Measurements from ENCODE around the gene TBC1D14. TPM values are rescaled to one million over a fixed set of nuclear protein-coding genes. Genes with fewer than 3 reads are reported as not detected.

The TBC1D14 gene
- total RNA-seq, 2 donors from 2014 or later: 42.3 to 43.5 TPM

DNA sequence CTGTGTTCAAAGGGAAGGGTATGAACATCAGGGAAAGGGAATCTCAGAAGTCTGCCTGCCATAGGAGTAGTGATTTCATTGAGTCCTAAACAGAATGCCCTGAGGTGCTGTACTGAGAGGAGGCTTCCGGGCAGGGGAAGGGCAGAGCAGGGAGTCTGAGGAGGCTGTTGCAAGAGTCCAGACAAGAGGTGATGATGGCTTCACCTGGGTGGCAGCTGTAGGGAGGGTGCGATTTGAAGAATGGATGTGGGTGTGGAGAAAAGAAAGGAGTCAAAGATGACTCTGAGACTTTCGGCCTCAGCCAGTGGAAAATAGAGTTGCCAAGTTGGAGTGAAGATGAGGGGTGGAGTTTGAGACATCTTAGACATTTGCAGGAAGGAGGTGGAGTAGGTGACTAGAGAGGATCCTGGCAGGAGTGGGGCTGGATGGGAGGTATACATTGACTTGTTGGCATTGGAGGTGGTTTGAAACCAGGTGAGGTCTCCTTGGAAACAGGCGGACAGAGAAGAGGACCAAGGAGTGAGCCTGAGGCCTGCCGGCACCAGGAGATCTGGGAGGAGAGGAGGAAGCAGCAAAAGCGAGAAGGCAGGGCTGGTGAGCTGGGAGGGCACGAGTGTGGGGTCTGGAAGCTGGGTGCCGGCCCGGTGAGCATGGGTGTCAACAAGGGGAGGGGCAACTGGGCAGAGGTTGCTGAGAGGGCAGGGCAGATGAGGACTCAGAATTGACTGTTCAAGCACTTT lies 24.2 kb downstream of the TBC1D14 start:
- no peak overlapping the region for H3K4me3 ChIP-seq (ENCODE audit: low read length)
- no peak overlapping the region for H3K27ac Mint-ChIP-seq
- no peaks in the 10 kb centered on the region for H3K4me1 ChIP-seq (ENCODE audit: control insufficient read depth, insufficient read depth, low read length)
- WGBS, 2 experiments (ENCODE audit: insufficient coverage in 1 of 2, insufficient read length in 1 of 2): 91 to 93% methylated on average over 8 to 9 of the region's 9 CpGs
- no peaks in the 10 kb centered on the region for H3K36me3 ChIP-seq (ENCODE audit: control insufficient read depth, insufficient read depth, low read length)
- H3K4me3 Mint-ChIP-seq: no peak overlapping the region
- H3K9me3 ChIP-seq (ENCODE audit: control insufficient read depth, low read length): no peaks in the 10 kb centered on the region
- TF ChIP-seq, protein P1, sequence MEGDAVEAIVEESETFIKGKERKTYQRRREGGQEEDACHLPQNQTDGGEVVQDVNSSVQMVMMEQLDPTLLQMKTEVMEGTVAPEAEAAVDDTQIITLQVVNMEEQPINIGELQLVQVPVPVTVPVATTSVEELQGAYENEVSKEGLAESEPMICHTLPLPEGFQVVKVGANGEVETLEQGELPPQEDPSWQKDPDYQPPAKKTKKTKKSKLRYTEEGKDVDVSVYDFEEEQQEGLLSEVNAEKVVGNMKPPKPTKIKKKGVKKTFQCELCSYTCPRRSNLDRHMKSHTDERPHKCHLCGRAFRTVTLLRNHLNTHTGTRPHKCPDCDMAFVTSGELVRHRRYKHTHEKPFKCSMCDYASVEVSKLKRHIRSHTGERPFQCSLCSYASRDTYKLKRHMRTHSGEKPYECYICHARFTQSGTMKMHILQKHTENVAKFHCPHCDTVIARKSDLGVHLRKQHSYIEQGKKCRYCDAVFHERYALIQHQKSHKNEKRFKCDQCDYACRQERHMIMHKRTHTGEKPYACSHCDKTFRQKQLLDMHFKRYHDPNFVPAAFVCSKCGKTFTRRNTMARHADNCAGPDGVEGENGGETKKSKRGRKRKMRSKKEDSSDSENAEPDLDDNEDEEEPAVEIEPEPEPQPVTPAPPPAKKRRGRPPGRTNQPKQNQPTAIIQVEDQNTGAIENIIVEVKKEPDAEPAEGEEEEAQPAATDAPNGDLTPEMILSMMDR (conservative IDR thresholded peaks at IDR 0.05): no peak
- H3K27ac ChIP-seq (ENCODE audit: low read depth, low read length): no peak overlapping the region
- no peaks in the 10 kb centered on the region for H3K27me3 Mint-ChIP-seq (ENCODE audit: insufficient read depth)
- H3K9ac ChIP-seq (ENCODE audit: extremely low read depth, low read length, poor library complexity, severe bottlenecking): no peak overlapping the region
- peaks cover 22% of the 10 kb centered on the region for H3K36me3 Mint-ChIP-seq (ENCODE audit: low read depth)
- DNase-seq: no peak
- no peaks in the 10 kb centered on the region for H3K27me3 ChIP-seq (ENCODE audit: control insufficient read depth, insufficient read depth, low read length, poor library complexity, severe bottlenecking)
- no peaks in the 10 kb centered on the region for H3K9me3 Mint-ChIP-seq
- H3K4me1 Mint-ChIP-seq: peaks cover 22% of the 10 kb centered on the region

DNA sequence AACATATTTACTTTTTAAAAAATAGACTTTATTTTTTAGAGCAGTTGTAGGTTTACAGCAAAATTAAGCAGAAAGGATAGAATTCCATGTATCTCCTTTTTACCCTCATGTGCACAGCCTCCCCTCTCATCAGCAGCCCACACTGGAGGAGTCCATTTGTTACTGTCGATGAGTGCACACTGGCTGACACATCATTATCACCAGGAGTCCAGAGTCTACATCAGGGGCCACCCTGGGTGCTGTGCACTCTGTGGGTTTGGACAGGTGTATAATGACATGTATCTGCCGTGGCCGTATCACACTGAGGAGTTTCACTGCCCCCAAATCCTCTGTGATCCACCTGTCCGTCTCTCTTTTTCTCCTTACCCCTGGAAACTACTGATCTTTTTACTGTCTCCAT lies 26.3 kb downstream of the TBC1D14 start:
- Mint-ChIP-seq H3K27me3 (ENCODE audit: insufficient read depth) (no peaks in the 10 kb centered on the region), H3K9me3 (no peaks in the 10 kb centered on the region), H3K27ac (no peak overlapping the region), H3K36me3 (ENCODE audit: low read depth) (peaks cover 22% of the 10 kb centered on the region), H3K4me3 (no peak overlapping the region), H3K4me1 (peaks cover 23% of the 10 kb centered on the region)
- WGBS, 2 experiments (ENCODE audit: insufficient coverage in 1 of 2, insufficient read length in 1 of 2): 95 to 97% methylated on average over 3 to 4 of the region's 4 CpGs
- no peak for DNase-seq
- H3K9me3 ChIP-seq (ENCODE audit: control insufficient read depth, low read length): no peaks in the 10 kb centered on the region
- no peak overlapping the region for H3K4me3 ChIP-seq (ENCODE audit: low read length)
- no peaks in the 10 kb centered on the region for H3K27me3 ChIP-seq (ENCODE audit: control insufficient read depth, insufficient read depth, low read length, poor library complexity, severe bottlenecking)
- no peaks in the 10 kb centered on the region for H3K4me1 ChIP-seq (ENCODE audit: control insufficient read depth, insufficient read depth, low read length)
- no peaks in the 10 kb centered on the region for H3K36me3 ChIP-seq (ENCODE audit: control insufficient read depth, insufficient read depth, low read length)
- no peak overlapping the region for H3K27ac ChIP-seq (ENCODE audit: low read depth, low read length)
- no peak overlapping the region for H3K9ac ChIP-seq (ENCODE audit: extremely low read depth, low read length, poor library complexity, severe bottlenecking)
- TF ChIP-seq, protein P1 (conservative IDR thresholded peaks at IDR 0.05): no peak

DNA sequence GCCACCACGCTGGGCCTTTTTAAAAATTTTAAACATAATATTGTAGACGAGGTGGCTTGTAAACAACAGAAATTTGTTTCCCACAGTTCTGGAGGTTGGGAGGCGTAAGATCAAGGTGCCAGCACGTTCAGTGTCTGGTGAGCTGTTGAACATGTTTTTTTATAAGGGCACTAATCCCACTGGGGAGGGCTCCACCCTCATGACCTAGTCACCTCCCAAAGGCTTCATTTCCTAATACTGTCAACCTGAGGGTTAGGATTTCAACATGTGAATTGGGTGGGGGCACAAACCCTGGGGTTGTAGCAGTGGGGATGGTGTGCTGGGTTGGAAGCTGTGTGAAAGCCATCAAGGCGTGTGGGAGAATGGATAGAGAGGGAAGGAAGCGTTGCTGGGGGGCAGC lies 27.6 kb downstream of the TBC1D14 start:
- Mint-ChIP-seq H3K27me3 (ENCODE audit: insufficient read depth) (no peaks in the 10 kb centered on the region), H3K4me3 (no peak overlapping the region), H3K36me3 (ENCODE audit: low read depth) (peaks cover 18% of the 10 kb centered on the region), H3K4me1 (peaks cover 30% of the 10 kb centered on the region), H3K9me3 (no peaks in the 10 kb centered on the region), H3K27ac (peak overlapping the region; percentile 81)
- Histone ChIP-seq H3K27ac (ENCODE audit: low read depth, low read length) (no peak overlapping the region), H3K9me3 (ENCODE audit: control insufficient read depth, low read length) (no peaks in the 10 kb centered on the region), H3K4me1 (ENCODE audit: control insufficient read depth, insufficient read depth, low read length) (peaks cover under 1% of the 10 kb centered on the region), H3K27me3 (ENCODE audit: control insufficient read depth, insufficient read depth, low read length, poor library complexity, severe bottlenecking) (no peaks in the 10 kb centered on the region), H3K9ac (ENCODE audit: extremely low read depth, low read length, poor library complexity, severe bottlenecking) (no peak overlapping the region), H3K36me3 (ENCODE audit: control insufficient read depth, insufficient read depth, low read length) (no peaks in the 10 kb centered on the region), H3K4me3 (ENCODE audit: low read length) (no peak overlapping the region)
- TF ChIP-seq, protein P1 (conservative IDR thresholded peaks at IDR 0.05): no peak
- 87 to 95% methylated on average over 4 to 6 of the region's 6 CpGs for WGBS, 2 experiments (ENCODE audit: insufficient coverage in 1 of 2, insufficient read length in 1 of 2)
- no peak for DNase-seq

Data from endodermal cell (in vitro differentiated cells).